Fibroblast of mammary gland (primary cell): Measurements from ENCODE around the gene TPCN2.

Experiments
- DNase-seq: peaks from one replicate; pipeline ENCODE4 v3.0.0-alpha.2; 2010; ENCODE audit warnings: low read depth
- H3K4me3 ChIP-seq: 2 replicates; pipeline ENCODE4 v1.5.1; 2011; ENCODE audit warnings: low read depth, mild to moderate bottlenecking, low read length, moderate library complexity; ENCODE audit not compliant: control insufficient read depth
- TF ChIP-seq, protein P1 (sequence below): conservative IDR thresholded peaks from 2 replicates; pipeline ENCODE4 v1.5.1; 2011; ENCODE audit warnings: low read depth, low read length, inconsistent platforms; ENCODE audit not compliant: control insufficient read depth, insufficient read depth

Gene TPCN2

DNA sequence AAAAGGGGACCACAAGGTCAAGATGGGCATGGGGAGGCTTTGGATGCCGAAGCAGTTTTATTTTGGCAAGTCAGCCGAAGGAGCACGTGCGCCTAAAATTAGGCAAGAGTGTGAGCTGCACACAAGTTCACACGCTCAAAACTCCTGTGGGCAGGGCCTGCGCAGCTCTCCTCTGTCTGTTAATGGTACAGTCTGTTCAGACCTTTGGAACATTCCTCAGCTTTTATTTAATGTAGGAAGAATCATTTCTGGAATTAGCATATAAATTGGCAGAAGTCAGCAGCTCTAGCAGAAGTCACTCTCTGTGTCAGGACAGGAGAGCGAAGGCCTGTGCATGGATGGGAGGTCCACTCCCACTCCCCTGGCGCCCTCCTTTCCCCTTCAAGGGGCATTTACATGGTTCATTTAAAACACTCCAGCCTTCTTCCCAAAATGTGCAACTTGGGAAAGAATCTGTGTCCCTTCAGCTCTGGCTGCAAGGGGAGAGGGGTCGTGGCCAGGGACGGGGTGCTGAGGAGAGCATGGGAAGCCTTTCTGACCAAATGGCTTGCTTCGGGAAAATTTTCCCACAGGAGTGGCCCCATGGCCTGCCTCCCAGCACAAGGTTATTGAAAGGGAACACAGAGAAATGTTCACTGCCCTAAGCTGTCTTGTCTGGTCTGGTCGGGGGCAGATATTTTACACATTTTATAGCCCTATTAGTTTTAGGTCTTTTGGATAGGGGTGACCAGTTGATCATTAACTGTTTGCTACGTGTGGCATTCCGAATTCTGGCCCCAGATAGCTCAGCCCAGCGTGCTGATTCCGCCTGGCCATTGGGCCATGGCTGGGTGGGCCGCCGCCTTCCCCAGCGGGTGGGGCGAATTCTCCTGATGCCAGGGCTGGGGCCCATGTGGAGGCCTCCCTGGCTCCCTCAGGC is 63.2 kb downstream of the TPCN2 start:
- no peak for DNase-seq
- no peak overlapping the region for H3K4me3 ChIP-seq
- TF ChIP-seq, protein P1, sequence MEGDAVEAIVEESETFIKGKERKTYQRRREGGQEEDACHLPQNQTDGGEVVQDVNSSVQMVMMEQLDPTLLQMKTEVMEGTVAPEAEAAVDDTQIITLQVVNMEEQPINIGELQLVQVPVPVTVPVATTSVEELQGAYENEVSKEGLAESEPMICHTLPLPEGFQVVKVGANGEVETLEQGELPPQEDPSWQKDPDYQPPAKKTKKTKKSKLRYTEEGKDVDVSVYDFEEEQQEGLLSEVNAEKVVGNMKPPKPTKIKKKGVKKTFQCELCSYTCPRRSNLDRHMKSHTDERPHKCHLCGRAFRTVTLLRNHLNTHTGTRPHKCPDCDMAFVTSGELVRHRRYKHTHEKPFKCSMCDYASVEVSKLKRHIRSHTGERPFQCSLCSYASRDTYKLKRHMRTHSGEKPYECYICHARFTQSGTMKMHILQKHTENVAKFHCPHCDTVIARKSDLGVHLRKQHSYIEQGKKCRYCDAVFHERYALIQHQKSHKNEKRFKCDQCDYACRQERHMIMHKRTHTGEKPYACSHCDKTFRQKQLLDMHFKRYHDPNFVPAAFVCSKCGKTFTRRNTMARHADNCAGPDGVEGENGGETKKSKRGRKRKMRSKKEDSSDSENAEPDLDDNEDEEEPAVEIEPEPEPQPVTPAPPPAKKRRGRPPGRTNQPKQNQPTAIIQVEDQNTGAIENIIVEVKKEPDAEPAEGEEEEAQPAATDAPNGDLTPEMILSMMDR = no peak

DNA sequence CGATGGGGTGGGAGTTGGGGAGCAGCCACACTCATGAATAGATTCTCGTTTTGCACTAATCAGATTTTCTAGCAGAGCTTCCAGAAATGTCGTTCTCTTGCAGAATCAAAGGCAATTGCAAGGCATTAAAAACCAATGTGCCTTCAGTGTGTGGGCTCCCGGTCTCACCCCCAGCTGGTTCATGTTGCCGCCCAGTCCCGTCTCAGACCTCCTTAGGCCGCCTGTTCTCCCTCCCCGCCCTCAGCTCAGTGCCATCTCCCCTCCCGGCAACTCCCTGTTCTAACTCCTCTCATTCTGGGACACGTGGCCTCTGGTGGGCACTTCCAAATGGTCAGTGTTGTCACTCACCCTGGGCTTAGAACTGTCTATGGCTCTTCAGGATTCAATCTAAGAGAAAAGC is 64.5 kb downstream of the TPCN2 start:
- TF ChIP-seq, protein P1 = no peak
- no peak overlapping the region for H3K4me3 ChIP-seq
- no peak for DNase-seq

DNA sequence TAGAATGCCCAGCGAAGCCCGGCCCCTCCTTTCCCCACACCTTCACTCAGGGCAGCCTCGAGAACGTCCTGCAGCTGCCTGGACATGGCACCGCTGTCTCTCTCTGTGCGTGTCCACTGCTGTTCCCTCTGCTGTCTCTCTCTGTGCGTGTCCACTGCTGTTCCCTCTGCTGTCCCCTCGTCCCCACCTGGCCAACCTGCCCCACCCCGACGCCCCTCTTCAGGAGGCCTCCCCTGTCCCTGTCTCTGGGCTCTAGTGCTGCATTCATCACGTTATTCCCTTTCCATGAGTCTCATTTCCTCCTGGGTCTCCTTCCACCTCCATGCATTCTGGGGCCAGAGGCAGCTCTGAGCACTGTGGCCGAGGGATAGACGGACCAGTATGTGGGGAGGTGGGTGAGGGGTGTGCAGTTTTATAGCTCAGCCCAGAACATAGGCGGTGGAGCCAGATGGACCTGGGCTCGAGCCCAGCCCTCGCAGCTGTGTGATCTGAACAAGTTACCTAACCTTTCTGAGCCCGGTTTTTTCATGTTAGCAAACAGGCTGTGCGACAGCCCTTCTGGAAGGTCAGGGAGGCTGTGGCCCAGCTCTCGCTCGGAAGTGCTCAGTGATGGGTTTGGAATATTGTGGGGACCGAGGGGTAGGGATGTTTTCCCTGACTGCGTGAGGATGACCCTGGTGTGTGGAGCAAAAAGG is 65.1 kb downstream of the TPCN2 start:
- TF ChIP-seq, protein P1 = no peak
- no peak for DNase-seq
- H3K4me3 ChIP-seq = no peak overlapping the region

DNA sequence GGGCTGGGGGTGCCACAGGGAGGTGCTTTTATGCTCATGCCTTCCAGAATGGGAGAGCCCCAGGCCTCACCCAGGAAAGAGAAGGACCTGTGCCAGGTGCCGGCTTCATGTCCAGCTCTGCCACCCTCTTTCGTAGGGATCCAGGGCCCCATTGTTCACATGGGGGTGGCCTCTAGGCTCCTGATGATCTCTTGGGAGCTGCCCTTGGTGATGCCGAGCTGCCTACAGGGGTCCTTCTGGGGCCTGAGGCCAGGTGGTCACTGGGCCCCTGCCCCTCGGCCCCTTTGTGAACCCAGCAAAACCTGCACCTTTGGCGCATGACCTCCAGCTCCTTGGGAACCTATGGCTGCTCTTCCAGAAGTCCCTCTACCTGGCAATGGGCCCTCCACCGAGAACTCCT is 65.6 kb downstream of the TPCN2 start:
- H3K4me3 ChIP-seq = no peak overlapping the region
- DNase-seq = no peak
- TF ChIP-seq, protein P1 = no peak

DNA sequence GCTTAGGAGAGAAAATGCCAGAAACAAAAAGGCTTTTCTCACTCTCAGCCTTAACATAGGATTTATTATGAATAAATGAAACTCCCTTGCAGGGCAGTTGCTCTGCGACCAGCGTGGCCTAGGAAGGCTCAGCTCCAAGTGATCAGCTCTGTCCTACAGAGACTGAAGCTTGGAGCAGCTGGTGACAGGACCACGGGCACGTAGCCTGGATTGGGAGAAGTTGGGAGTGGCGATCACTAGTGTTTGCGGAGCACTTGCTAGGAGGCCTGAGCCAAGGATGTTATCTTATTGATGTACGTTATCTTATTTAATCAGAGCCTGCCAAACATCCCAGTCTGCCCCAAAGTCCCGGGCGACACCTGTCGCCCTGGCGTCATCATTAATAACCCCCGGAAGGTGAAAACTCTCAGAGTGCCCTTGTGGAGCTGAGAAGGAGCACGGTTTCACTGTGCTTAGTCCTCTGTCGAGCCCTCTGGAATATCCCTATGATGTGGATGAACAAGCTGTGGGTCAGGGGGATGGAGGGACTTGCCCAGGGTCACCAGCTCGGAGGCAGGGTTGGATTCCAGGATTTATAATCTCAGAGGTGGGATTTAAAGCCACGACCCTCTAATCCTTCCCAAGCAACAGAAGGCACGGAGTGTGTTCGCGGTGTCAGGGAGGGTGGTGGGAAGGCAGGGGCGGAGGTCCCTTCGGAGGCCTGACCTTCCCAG is 66.2 kb downstream of the TPCN2 start:
- no peak for DNase-seq
- TF ChIP-seq, protein P1 = no peak

DNA sequence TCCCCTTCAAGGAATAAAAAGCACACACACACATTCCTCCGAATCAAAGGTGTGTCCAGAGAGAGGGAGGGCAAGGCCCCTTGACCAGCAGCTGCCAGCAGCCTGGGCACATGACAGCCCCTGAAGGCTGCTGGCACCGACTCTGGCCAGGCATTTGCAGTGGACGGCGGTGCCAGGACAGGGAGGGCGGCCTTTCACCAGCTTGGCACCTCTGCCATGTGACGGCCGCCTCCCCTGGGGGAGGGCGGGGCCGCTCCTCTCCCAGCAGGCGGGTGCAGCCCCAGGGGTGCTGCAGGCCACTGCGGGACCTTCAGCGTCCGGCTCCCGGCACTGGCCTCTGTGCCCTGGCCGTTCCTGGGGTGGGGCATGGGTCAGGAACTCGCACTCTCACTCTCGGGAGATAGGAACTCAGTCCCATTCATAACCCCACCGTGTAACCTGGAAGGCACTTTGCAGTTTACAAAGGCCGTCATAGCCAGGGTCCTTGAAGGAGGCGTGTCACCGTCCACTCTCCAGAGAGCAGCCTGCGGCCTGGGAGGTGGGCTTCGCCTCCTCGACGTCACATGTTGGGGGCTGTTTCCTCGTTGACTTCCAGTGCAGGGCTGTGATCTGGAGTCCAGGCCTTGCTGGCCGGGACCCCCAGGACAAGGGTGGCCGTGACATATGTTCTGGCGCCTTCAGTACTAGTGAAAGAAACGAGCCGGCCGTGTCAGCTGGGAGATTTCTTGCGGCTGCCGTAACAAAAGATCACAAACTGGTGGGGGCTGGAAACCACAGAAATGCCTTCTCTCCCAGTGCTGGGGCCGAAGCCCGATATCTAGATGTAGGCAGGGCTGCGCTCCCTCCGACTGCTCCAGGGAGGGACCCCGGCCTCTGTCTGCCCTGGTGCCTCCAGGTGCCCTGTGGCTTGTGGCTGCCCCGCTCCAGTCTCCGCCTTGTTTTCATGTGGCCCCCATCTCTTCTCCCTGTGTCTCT is 67.1 kb downstream of the TPCN2 start:
- DNase-seq = no peak
- TF ChIP-seq, protein P1 = no peak
- no peak overlapping the region for H3K4me3 ChIP-seq

More for the DNA sequence above, 66.2 kb downstream of the TPCN2 start:
- no peak overlapping the region for H3K4me3 ChIP-seq
